A549 (cell line): ENCODE data around the gene PTPRG.

Experiments used
- CTCF ChIP-seq: fragments of >200 bp; sonication (Bioruptor Twin); formaldehyde crosslinking; IDR thresholded peaks from 3 replicates; pipeline ENCODE4 v1.5.1; 2016
- EP300 ChIP-seq, 2 experiments: fragments of >200 bp; sonication (Bioruptor Twin); formaldehyde crosslinking; IDR thresholded peaks; 2 replicates in 1 of 2; 3 replicates in 1 of 2; pipeline ENCODE4 v1.6.1; 2016 to 2017
- HEYL ChIP-seq: fragments of 250-450 bp; sonication (Bioruptor Pico); IDR thresholded peaks from 2 replicates; pipeline ENCODE4 v1.8.0; 2021; ENCODE audit warnings: mild to moderate bottlenecking, moderate library complexity
- HMGXB4 ChIP-seq: fragments of 250-450 bp; sonication (Bioruptor Pico); IDR thresholded peaks from 2 replicates; pipeline ENCODE4 v1.5.0; 2021; ENCODE audit warnings: mild to moderate bottlenecking, moderate library complexity, borderline replicate concordance
- JUN ChIP-seq, 2 experiments: fragments of >200 bp; sonication (Bioruptor Twin); formaldehyde crosslinking; IDR thresholded peaks; 2 replicates in 1 of 2; 3 replicates in 1 of 2; pipeline ENCODE4 v1.6.1; 2016 to 2017
- JUNB ChIP-seq: fragments of >200 bp; sonication (Bioruptor Twin); formaldehyde crosslinking; IDR thresholded peaks from 2 replicates; pipeline ENCODE4 v1.6.1; 2016
- POLR2A ChIP-seq: IDR thresholded peaks from 2 replicates; pipeline ENCODE4 v1.6.1; 2012; ENCODE audit warnings: mild to moderate bottlenecking, low read length
- RAD21 ChIP-seq, 2 experiments: fragments of >200 bp in 1 of 2; sonication (Bioruptor Twin) in 1 of 2; formaldehyde crosslinking in 1 of 2; IDR thresholded peaks in 1 of 2; conservative IDR thresholded peaks in 1 of 2; 2 replicates in 1 of 2; 3 replicates in 1 of 2; pipeline ENCODE4 v1.6.1; 2012 to 2018; ENCODE audit warnings: inconsistent platforms in 1 of 2
- RARB ChIP-seq: fragments of 250-450 bp; sonication (Bioruptor Pico); IDR thresholded peaks from 2 replicates; pipeline ENCODE4 v1.8.0; 2021; ENCODE audit warnings: mild to moderate bottlenecking, moderate library complexity
- RNF2 ChIP-seq: fragments of 200-600 bp; sonication (generic); IDR thresholded peaks from 2 replicates; pipeline ENCODE4 v1.6.1; 2016; ENCODE audit warnings: low read depth, mild to moderate bottlenecking, antibody characterized with exemption, moderate library complexity, borderline replicate concordance

GRCh38 chr3:62225051-62225450 lies 663.7 kb downstream of the PTPRG start:
- no peak for TF ChIP-seq CTCF
- TF ChIP-seq POLR2A = no peak
- TF ChIP-seq JUNB = no peak
- no peak for TF ChIP-seq JUN (IDR thresholded peaks at IDR 0.05)
- no peak for TF ChIP-seq RNF2
- TF ChIP-seq RARB = no peak
- no peak for TF ChIP-seq HMGXB4 (CRISPR knock-in tag)
- no peak for TF ChIP-seq RAD21 (conservative IDR thresholded peaks at IDR 0.05 in 1 of 2, IDR thresholded peaks at IDR 0.05 in 1 of 2)
- no peak for TF ChIP-seq EP300 (IDR thresholded peaks at IDR 0.05)
- TF ChIP-seq HEYL (CRISPR knock-in tag) = no peak
